IMR-90 (cell line): Measurements from ENCODE around the gene WDR1. TPM values are rescaled to one million over a fixed set of nuclear protein-coding genes. Genes with fewer than 3 reads are reported as not detected.

Source experiments
- ATAC-seq: fragments of 200-7000 bp; cut with Tn5 transposase; 2 replicates; pipeline ENCODE4 v1.9.1; 2020; ENCODE audit warnings: low read depth, mild to moderate bottlenecking, moderate library complexity
- BruUV-seq: library from RNA; stranded (reverse); fragments of 400-500 nt; replicated peaks from 2 replicates; lab custom pipeline; 2021; lab: Mats Ljungman, UMichigan
- CTCF ChIA-PET: fragments of 300-600 bp; formaldehyde crosslinking; extraction: SDS; loops from one replicate; lab custom pipeline; 2021; ENCODE audit warnings: antibody characterized with exemption; lab: Yijun Ruan, JAX
- POLR2A ChIA-PET: fragments of 300-600 bp; sonication (Branson Sonifier 250); formaldehyde crosslinking; loops from one replicate; lab custom pipeline; 2022; ENCODE audit warnings: antibody characterized with exemption; ENCODE audit not compliant: unreplicated experiment; lab: Charles Lee
- DNase-seq: peaks from one replicate; pipeline ENCODE4 v3.0.0; 2013
- H2AFZ ChIP-seq: replicated peaks from 2 replicates; pipeline ENCODE3; 2013; ENCODE audit warnings: low read length, mild to moderate bottlenecking; ENCODE audit not compliant: poor library complexity
- H2AK5ac ChIP-seq: 2 replicates; pipeline ENCODE4 v1.6.1; 2013; ENCODE audit warnings: low read depth, low read length, inconsistent platforms
- H2AK9ac ChIP-seq: replicated peaks from 2 replicates; pipeline ENCODE3; 2013; ENCODE audit warnings: mild to moderate bottlenecking, low read depth, low read length, moderate library complexity; ENCODE audit not compliant: poor library complexity
- H2BK120ac ChIP-seq: 2 replicates; pipeline ENCODE4 v1.6.1; 2013; ENCODE audit warnings: low read depth, low read length, inconsistent platforms
- H2BK15ac ChIP-seq: 3 replicates; pipeline ENCODE4 v1.6.1; 2013; ENCODE audit warnings: low read depth, low read length, inconsistent platforms
- H2BK20ac ChIP-seq: 2 replicates; pipeline ENCODE4 v1.6.1; 2013; ENCODE audit warnings: low read depth, mild to moderate bottlenecking, inconsistent platforms, low read length, moderate library complexity
- H2BK5ac ChIP-seq: 2 replicates; pipeline ENCODE4 v1.6.1; 2013; ENCODE audit warnings: mild to moderate bottlenecking, low read depth, low read length, inconsistent platforms; ENCODE audit not compliant: poor library complexity, severe bottlenecking
- H3K14ac ChIP-seq: replicated peaks from 2 replicates; pipeline ENCODE4 v1.6.1; 2013; ENCODE audit warnings: low read depth, low read length, inconsistent platforms
- H3K18ac ChIP-seq: 2 replicates; pipeline ENCODE4 v1.6.1; 2013; ENCODE audit warnings: low read depth, low read length, control low read depth
- H3K23ac ChIP-seq: 2 replicates; pipeline ENCODE4 v1.6.1; 2013; ENCODE audit warnings: low read depth, low read length, inconsistent platforms
- H3K27ac ChIP-seq: 2 replicates; pipeline ENCODE4 v1.5.1; 2013; ENCODE audit warnings: mild to moderate bottlenecking, control low read depth, low read length; ENCODE audit not compliant: insufficient read depth
- H3K27me3 ChIP-seq: 2 replicates; pipeline ENCODE4 v1.6.1; 2013; ENCODE audit warnings: low read length; ENCODE audit not compliant: control insufficient read depth, insufficient read depth
- H3K36me3 ChIP-seq: 2 replicates; pipeline ENCODE4 v1.6.1; 2013; ENCODE audit warnings: low read length, mixed read lengths; ENCODE audit not compliant: control insufficient read depth, insufficient read depth
- H3K4ac ChIP-seq: 2 replicates; pipeline ENCODE4 v1.6.1; 2013; ENCODE audit warnings: low read depth, low read length, inconsistent platforms
- H3K4me1 ChIP-seq: 2 replicates; pipeline ENCODE4 v1.6.1; 2013; ENCODE audit warnings: low read length, mixed read lengths; ENCODE audit not compliant: control insufficient read depth, insufficient read depth
- H3K4me2 ChIP-seq: 2 replicates; pipeline ENCODE4 v1.6.1; 2013; ENCODE audit warnings: low read depth, mild to moderate bottlenecking, control low read depth, low read length, moderate library complexity
- H3K4me3 ChIP-seq: 2 replicates; pipeline ENCODE4 v1.5.1; 2013; ENCODE audit warnings: low read depth, mild to moderate bottlenecking, control low read depth, low read length, moderate library complexity; ENCODE audit not compliant: insufficient read depth
- H3K56ac ChIP-seq: 2 replicates; pipeline ENCODE4 v1.6.1; 2013; ENCODE audit warnings: low read length, inconsistent platforms; ENCODE audit not compliant: insufficient read depth; ENCODE audit errors: extremely low read depth
- H3K79me1 ChIP-seq, 2 experiments: 2 replicates each; pipeline ENCODE4 v1.6.1; 2013; ENCODE audit warnings: low read length in 2 of 2, inconsistent platforms in 1 of 2, low read depth in 1 of 2
- H3K9ac ChIP-seq: 2 replicates; pipeline ENCODE4 v1.6.1; 2013; ENCODE audit warnings: low read depth, low read length, control low read depth
- H3K9me1 ChIP-seq: 2 replicates; pipeline ENCODE4 v1.6.1; 2013; ENCODE audit warnings: low read length, inconsistent platforms; ENCODE audit not compliant: insufficient read depth
- H3K9me3 ChIP-seq: 2 replicates; pipeline ENCODE4 v1.6.1; 2013; ENCODE audit warnings: low read length; ENCODE audit not compliant: control insufficient read depth, insufficient read depth
- H4K20me1 ChIP-seq: 2 replicates; pipeline ENCODE4 v1.6.1; 2013; ENCODE audit warnings: low read length, inconsistent platforms; ENCODE audit not compliant: insufficient read depth
- H4K5ac ChIP-seq: 2 replicates; pipeline ENCODE4 v1.6.1; 2013; ENCODE audit warnings: mild to moderate bottlenecking, low read depth, low read length, control low read depth
- H4K8ac ChIP-seq, 2 experiments: 2 replicates each; pipeline ENCODE4 v1.6.1; 2013; ENCODE audit warnings: low read depth in 2 of 2, low read length in 2 of 2, control low read depth in 1 of 2, inconsistent platforms in 1 of 2
- H4K91ac ChIP-seq: 2 replicates; pipeline ENCODE4 v1.6.1; 2013; ENCODE audit warnings: low read depth, low read length, inconsistent platforms; ENCODE audit not compliant: insufficient read depth
- CHD1 ChIP-seq: IDR thresholded peaks from 2 replicates; pipeline ENCODE4 v1.6.1; 2012; ENCODE audit warnings: low read depth, low read length, improper control_type of control experiment
- CTCF ChIP-seq: conservative IDR thresholded peaks from 2 replicates; pipeline ENCODE4 v1.5.1; 2012; ENCODE audit warnings: mild to moderate bottlenecking, low read depth, low read length, improper control_type of control experiment
- ELK1 ChIP-seq: fragments of 150-350 bp; IDR thresholded peaks from 2 replicates; pipeline ENCODE4 v1.6.1; 2016; ENCODE audit warnings: low read depth, mild to moderate bottlenecking, low read length, moderate library complexity, borderline replicate concordance
- MAFK ChIP-seq: IDR thresholded peaks from 2 replicates; pipeline ENCODE4 v1.6.1; 2012; ENCODE audit warnings: low read depth, low read length, improper control_type of control experiment
- MAZ ChIP-seq: IDR thresholded peaks from 2 replicates; pipeline ENCODE4 v1.6.1; 2012; ENCODE audit warnings: low read depth, mild to moderate bottlenecking, low read length, improper control_type of control experiment, moderate library complexity, borderline replicate concordance
- MXI1 ChIP-seq: IDR thresholded peaks from 2 replicates; pipeline ENCODE4 v1.6.1; 2012; ENCODE audit warnings: low read depth, mild to moderate bottlenecking, low read length, moderate library complexity, borderline replicate concordance
- NFE2L2 ChIP-seq: fragments of 150-350 bp; IDR thresholded peaks from 2 replicates; pipeline ENCODE4 v1.6.1; 2016; ENCODE audit warnings: low read depth, mild to moderate bottlenecking, low read length
- POLR2A ChIP-seq: IDR thresholded peaks from 2 replicates; pipeline ENCODE4 v1.6.1; 2012; ENCODE audit warnings: mild to moderate bottlenecking, low read depth, low read length
- RAD21 ChIP-seq: IDR thresholded peaks from 2 replicates; pipeline ENCODE4 v1.6.1; 2012; ENCODE audit warnings: low read length, improper control_type of control experiment
- RCOR1 ChIP-seq: IDR thresholded peaks from 2 replicates; pipeline ENCODE4 v1.6.1; 2012; ENCODE audit warnings: mild to moderate bottlenecking, low read length, improper control_type of control experiment; ENCODE audit not compliant: insufficient replicate concordance
- RFX5 ChIP-seq: IDR thresholded peaks from 2 replicates; pipeline ENCODE4 v1.8.0; 2012; ENCODE audit warnings: low read depth, mild to moderate bottlenecking, low read length, moderate library complexity
- SMC3 ChIP-seq: fragments of 150-350 bp; IDR thresholded peaks from 2 replicates; pipeline ENCODE4 v1.6.1; 2016; ENCODE audit warnings: low read depth, mild to moderate bottlenecking, antibody characterized with exemption, low read length, moderate library complexity
- WGBS, 2 experiments: methylation state at CpG; one replicate each; pipeline versions ENCODE4 v1.1.5 to v1.1.7; 2013; ENCODE audit warnings: missing lambda C conversion rate in 2 of 2; ENCODE audit not compliant: insufficient read length in 1 of 2; ENCODE audit errors: extremely low coverage in 2 of 2; 5-methylcytosine and 5-hydroxymethylcytosine counted together
- dilution Hi-C: fragments of 300-500 bp; cut with HindIII; formaldehyde crosslinking; loops from one replicate; pipeline ENCODE4 v1.14.3; 2018; ENCODE audit warnings: low sequenced_read_pairs; ENCODE audit not compliant: unreplicated experiment
- in situ Hi-C: fragments of 300-500 bp; cut with MboI; formaldehyde crosslinking; loops from 3 replicates; pipeline ENCODE4 v1.14.3; 2019; ENCODE audit warnings: low sequenced_read_pairs, inconsistent platforms, mixed read lengths
- intact Hi-C: fragments of 100-400 bp; cut with micrococcal nuclease; formaldehyde crosslinking; loops from 2 replicates; pipeline ENCODE4 v1.10.0; 2022
- polyA plus RNA-seq, 3 experiments: library from polyadenylated mRNA; depleted of rRNA; stranded (reverse); fragments of >200 nt; gene quantifications; 2 replicates each; pipeline ENCODE4 v1.2.3, GENCODE V29; 2012; ENCODE audit warnings: low replicate concordance in 1 of 3
- total RNA-seq: library from RNA; depleted of rRNA; stranded (reverse); fragments of >200 nt; gene quantifications from 2 replicates; pipeline ENCODE4 v1.2.3, GENCODE V29; 2012

WDR1 gene
- total and polyA plus RNA-seq, 2 of the 4 experiments (the other 2 are of a cell fraction), result 725 to 992 TPM

GRCh38 chr4:10112658-10113284, 3.8 kb downstream of the WDR1 start:
- H3K23ac ChIP-seq, result peak overlapping the region; percentile 53; the same call in 1 of the 2 replicates
- no peaks in the 10 kb centered on the region for H3K9me3 ChIP-seq
- 100% methylated on average over 1 of the region's 16 CpGs; no CpG with 5 or more reads in 1 of the 2 experiments for WGBS, 2 experiments
- POLR2A ChIA-PET, result no interaction called here
- peaks cover 0 to 69% of the 10 kb centered on the region in 2 experiments; a peak in 3 of 4 replicates for H3K79me1 ChIP-seq
- no peak for ATAC-seq
- H4K20me1 ChIP-seq, result peaks cover 83% of the 10 kb centered on the region
- no peak overlapping the region for H3K4ac ChIP-seq
- no peak overlapping the region for H2AK5ac ChIP-seq
- H3K14ac ChIP-seq, result 0 out of 2 replicates have a peak overlapping the region, but pooled peaks have one; percentile 14
- peaks cover 54% of the 10 kb centered on the region for H3K4me1 ChIP-seq
- H2BK5ac ChIP-seq, result no peak overlapping the region
- H2AFZ ChIP-seq, result no peak overlapping the region
- no peak overlapping the region for H4K91ac ChIP-seq
- H3K9ac ChIP-seq, result no peak overlapping the region
- no peak overlapping the region for H4K5ac ChIP-seq
- no peak overlapping the region for H2BK120ac ChIP-seq
- H3K18ac ChIP-seq, result no peak overlapping the region
- H3K27ac ChIP-seq, result peak overlapping the region; percentile 35; the same call in 1 of the 2 replicates
- no peaks in the 10 kb centered on the region for H3K27me3 ChIP-seq
- no TSS peak for BruUV-seq
- peaks cover 49% of the 10 kb centered on the region for H3K9me1 ChIP-seq
- no peak overlapping the region for H3K4me2 ChIP-seq
- no peak overlapping the region for H2AK9ac ChIP-seq
- H3K36me3 ChIP-seq, result peaks cover 82% of the 10 kb centered on the region
- H3K4me3 ChIP-seq, result no peak overlapping the region
- intact Hi-C loops (no loop called here), dilution Hi-C loops (no loop called here), in situ Hi-C loops (no loop called here)
- H2BK15ac ChIP-seq, result no peak overlapping the region
- TF ChIP-seq SMC3, result no peak
- no peak for TF ChIP-seq NFE2L2
- no peak for TF ChIP-seq ELK1
- no peak for TF ChIP-seq POLR2A
- no peak for TF ChIP-seq CHD1
- no peak for TF ChIP-seq RFX5
- no peak for TF ChIP-seq RCOR1
- no peak for TF ChIP-seq MAFK
- TF ChIP-seq MAZ, result no peak
- no peak for TF ChIP-seq MXI1
- no peak for TF ChIP-seq CTCF
- TF ChIP-seq RAD21, result no peak
- H2BK20ac ChIP-seq, result no peak overlapping the region
- CTCF ChIA-PET, result no interaction called here
- no peak overlapping the region for H3K56ac ChIP-seq
- peak overlapping the region in 1 of 2 experiments; percentile 35; a peak in 1 of 4 replicates for H4K8ac ChIP-seq
- no peak for DNase-seq
